ENCODE data around the gene CYB5R3.
"Not testable (repeated sequence)": the region's sequence is repeated elsewhere in the genome, so short reads cannot be mapped to it uniquely, and the experiment has no call there.

The CYB5R3 gene

DNA sequence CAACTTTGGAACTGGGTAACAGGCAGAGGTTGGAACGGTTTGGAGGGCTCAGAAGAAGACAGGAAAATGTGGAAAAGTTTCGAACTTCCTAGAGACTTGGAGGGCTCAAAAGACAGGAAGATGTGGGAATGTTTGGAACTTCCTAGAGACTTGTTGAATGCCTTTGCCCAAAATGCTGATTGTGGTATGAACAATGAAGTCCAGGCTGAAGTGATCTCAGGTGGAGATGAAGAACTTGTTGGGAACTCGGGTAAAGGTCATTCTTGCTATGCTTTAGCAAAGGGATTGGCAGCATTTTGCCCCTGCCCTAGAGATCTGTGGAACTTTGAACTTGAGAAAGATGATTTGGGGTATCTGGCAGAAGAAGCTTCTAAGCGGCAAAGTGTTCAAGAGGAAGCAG, 28.7 kb upstream of the CYB5R3 start:
- DNase-seq, result not testable (repeated sequence)

DNA sequence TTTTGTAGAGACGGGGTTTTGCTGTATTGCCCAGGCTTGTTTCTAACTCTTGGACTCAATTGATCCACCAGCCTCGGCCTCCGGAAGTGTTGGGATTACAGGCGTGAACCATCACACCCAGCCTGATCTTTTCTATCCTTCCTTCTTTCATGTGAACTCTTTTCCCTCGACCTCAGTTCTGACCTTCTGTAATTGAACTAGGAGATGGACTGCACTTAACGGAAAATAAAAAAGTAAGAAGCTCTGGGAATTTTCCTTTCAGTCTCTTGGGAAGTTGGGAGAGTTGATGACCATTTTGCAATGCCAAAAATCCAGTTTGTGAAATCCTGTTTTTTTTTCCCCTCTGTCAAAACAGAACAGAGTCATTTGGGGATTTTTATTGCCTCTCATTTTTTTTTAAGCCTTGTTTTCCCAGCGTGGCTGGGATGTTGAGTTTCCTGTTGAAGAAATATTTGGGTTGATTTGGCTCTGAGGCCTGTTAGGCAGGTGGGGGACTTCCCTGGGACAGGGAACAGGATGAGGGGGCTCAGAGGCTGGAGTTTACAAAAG, 26.9 kb upstream of the CYB5R3 start:
- DNase-seq, result no peak

DNA sequence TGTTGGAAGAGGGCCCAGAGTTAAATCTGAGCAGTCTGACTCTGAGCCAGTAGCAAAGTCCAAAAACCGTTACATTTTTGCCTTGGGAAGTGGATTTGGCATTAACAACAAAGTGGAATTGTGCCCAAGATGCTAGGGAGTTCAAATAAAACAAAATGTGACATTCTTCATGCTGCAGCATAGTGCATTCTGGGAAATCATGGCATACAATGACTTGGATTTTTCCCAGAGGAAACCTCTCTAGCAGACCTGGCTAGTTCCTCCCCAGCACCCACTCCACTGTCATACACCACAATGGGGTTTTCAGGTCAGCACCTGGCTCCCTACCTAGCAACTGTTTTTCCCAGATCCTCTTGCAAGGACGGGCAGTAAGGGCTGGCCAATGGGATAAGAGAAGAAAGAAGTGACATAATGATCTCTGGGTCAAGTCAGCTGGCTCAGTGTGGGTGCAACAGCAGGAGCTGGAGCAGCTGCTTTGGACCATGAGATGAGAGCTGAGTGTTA, 24.8 kb upstream of the CYB5R3 start:
- DNase-seq, result no peak

DNA sequence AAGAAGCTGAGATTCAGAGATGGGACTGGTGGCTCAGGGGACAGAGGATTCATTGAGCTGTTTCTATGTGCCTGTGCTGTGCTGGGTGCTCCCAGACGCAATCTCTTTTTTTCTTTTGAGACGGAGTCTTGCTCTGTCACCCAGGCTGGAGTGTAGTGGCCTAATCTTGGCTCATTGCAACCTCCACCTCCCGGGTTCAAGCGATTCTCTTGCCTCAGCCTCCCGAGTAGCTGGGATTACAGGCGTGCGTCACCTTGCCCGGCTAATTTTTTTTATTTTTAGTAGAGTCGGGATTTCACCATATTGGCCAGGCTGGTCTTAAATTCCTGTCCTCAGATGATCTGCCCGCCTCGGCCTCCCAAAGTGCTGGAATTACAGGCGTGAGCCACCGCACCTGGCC, 23.9 kb upstream of the CYB5R3 start:
- DNase-seq, result not testable (repeated sequence)

DNA sequence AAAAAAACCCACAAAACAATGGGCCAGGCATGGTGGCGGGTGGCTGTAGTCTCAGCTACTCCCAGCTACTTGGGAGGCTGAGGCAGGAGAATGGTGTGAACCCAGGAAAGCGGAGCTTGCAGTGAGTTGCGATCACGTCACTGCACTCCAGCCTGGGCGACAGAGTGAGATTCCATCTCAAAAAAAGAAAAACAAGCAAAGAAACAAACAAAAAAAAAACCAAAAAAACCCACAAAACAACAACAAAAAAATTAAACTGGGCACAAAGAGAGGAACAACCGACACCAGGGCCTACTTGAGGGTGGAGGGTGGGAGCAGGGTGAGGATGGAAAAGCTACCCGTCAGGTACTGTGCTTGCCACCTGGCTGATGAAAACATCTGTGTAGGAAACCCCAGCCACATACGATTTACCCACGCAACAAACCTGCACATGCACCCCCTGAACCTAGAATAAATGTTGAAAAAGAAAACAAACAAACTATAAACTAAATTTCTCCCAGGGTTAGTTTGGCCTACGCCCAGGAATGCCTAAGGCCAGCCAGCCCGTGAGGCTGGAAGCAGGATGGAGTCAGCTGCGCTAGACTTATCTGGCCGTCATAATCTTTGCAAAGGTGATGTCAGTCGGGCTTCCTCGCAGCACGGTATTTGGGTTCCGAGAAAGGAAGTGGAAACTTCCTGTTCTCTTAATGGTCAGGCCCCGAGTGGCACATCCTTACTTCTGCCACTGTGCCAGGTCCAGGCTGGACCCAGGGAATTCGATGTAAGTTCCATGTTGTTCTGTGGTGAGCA, 21.9 kb upstream of the CYB5R3 start:
- no peak for DNase-seq

DNA sequence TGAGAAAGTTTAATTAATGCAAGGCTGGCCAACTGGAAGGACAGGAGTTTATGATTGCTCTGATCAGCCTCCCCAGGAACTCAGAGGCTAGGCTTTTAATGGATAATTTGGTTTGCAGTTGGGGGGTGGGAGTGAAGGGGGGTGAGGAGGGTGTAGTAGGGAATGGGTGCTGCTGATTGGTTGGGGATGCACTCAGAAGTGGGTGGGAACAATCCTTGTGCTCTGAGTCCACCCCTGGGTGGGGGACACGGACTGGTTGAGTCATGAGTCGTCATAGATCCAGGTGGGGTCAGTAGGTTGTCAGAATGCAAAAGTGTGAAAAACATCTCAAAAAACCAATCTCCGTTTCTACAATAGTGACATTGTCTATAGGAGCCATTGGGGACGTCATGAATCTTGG, 20.9 kb upstream of the CYB5R3 start:
- DNase-seq, result no peak

DNA sequence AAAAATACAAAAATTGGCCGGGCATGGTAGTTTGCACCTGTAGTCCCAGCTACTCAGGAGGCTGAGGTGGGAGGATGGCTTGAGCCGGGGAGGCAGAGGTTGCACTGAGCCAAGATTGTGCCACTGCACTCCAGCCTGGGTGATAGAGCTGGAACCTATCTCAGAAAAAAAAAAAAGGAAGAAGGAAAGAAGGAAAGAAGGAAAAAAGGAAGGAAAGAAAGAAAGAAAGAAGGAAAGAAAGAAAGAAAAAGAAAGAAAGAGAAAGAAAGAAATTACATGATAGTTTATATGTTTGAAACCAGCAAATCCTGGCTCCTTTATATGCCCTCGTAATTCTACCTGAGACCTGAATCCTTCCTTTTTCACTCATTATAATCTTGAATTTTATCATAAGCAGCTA, 17.2 kb upstream of the CYB5R3 start:
- DNase-seq, result not testable (repeated sequence)

DNA sequence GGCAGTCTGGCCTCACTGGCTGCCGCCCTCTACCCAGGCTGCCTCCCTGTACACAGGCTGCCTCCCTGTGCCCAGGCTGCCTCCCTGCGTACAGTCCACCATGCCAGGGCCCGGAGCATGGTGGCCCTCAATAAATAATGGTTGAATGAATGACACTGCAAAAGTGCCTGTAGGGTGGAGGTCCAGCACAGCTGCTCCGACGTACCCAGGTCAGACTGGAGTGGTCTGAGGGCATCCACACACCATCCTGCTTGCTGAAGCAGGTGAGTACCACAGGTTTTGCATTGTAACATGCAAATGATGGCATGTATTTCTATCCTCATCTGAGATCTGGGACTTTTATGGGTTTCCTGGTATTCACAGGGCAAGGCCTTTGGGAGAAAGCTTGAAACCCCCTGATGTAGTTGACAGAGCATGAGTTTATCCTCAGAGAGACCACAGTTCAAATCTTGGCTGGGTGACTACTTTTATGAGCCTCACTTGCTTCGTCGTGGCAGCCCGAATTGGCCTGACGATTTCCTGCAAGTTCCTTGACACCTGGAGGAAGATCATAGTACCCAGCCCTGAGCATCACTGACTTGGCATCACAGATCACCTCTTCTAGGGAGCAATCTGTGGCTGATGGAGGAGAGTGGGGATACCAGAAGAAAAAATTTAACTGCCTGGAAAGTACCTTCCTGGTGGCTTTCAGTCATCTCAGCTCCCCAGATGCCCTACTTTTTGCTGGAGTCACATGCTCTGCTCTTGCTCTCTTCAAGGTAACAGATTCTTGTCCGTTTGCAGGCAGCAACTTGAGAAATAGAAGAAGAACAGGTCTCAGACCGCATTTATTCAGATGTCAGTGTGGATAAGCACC, 16.0 kb upstream of the CYB5R3 start:
- DNase-seq, result no peak

DNA sequence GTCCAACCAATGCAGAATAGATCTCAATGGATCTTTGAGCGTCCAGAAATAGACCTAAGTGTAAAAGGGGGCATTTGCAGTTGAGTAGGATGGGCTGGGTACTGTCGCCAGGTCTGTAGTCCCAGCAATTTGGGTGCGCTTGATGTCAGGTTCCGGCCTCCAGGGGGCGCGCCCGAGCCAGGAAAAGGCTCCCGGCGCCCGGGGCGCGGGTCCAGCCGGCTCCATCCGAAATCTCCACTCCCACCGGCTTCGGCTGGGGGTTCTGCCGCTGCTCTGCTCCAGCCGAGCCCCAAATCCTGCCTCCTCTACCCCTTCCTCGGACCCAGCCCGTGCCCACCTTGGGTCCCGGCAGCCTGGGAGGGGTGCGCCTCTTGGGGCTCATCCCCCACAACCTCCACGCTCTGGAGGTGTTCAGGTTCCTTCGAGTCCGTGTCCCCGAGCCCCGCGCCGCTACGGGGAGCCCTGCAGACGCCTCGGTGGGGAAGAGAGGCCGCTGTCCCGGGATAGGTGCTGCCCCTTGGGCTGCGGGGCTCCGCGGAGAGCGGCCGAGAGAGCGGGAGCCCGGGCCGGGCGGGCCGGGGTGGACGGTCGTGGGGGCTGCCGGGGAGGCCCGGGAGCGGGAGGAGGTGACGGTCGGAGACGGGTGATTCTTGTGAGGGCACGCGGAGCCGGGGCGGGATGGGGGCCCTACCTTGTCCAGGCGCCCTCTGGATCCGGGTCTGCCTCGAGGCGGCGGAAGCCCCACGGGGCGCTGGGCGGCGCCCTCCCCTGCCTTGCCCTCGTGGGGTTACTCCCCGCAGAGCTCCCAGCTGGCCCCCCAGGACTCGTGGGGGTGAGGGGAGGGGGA, 13.0 kb upstream of the CYB5R3 start:
- DNase-seq, result peak; percentile 85

DNA sequence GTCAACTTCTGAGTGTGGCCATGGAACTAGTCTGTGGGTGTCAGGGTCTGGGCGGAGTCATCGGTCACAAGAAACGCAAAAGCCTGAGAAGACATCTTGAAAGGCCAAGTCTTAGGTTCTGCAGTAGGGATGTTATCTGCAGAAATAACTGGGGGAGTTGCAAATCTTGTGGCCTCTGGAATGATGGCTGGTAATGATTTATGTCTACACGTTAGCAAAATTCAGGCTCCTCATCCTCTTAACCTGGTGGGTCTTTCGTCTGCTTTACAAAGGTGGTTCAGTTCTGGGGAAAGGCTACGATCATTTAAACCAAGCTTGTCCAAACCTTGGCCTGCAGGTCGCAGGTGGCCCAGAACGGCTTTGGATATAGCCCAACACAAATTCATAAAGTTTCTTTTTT, 7.4 kb upstream of the CYB5R3 start:
- no peak for DNase-seq

DNA sequence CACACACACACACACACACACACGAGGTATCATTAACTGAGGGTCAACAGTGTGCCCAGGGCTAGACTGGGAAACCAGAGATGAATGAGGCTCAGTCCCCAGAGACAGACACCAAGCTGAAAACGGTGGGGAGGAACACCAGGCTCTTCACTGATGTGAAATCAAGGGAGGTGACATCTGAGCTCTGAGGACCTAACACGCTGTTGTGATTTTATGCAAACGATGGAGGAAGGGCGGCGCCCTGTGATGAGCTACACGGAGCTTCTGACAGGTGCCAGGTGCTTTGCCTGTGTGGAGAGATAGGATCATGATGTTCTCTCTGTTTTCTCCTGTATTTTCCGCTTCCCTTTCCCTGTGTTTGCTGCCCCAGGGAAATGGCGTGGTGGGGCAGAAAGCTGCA, 6.5 kb upstream of the CYB5R3 start:
- DNase-seq, result no peak

DNA sequence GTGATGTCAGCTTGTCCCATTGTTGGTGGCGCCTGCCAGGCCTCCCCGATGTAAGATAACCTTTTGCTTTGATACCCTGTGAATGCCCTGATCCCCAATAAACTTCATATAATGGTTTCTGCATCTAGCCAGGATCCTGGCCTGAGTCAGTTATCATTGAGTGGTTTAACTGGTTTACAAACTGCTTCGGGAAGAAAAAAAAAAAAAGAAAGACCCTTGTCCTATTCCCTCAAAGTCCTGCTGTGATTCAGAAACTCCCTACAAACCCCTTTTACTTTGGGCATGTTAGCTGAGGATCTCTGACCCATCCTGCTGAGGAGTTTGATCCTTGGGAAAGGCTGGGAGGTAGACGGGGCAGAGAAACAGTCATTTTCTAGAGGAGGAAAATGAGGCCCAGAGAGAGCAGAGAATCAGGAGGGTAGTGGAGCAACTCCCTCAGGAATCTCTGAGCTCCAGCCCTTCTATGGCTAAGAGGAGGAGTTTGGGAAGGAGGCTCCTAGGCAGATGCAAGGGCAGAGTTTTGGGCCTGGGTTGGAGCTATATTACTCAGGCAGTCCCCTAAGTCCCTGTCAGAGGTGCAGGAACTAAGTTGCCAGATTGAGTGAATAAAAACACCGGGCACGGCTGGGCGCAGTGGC, 5.4 kb upstream of the CYB5R3 start:
- DNase-seq, result no peak

DNA sequence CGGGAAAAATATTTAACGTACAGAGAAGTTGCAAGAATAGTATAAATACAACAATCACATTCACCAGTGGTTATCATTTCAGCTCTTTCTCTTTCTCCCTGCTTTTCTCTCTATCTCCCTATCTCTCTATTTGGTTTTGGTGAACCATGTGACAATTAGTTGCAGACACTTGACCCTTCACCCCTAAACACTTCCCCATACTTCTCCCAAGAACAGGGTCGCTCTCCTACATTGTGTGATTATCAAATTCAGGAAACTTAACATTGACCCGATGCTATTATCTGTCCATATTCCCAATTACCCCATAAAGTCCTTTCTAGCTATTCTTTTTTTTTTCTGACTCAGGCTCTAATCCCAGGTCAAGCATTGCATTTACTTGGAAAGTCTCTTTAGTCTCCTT, 4.8 kb upstream of the CYB5R3 start:
- no peak for DNase-seq

DNA sequence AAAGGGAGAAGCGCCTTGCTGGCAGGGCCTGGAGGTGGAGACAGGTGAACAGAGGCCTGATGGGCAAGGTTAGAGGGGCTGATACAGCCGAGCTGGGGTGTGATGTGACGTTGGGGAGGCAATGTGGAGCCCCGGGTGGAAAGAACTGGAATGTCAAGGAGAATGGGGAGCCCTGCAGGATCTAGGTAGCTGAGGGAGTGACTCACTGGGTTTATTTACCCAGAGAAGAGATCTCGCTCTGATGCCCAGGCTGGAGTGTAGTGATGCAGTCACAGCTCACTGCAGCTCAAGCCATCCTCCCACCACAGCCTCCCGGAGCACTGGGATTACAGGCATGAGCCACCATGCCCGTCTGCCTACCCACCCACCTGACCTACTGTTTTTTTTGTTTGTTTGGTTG, 1.9 kb upstream of the CYB5R3 start:
- DNase-seq, result no peak

DNA sequence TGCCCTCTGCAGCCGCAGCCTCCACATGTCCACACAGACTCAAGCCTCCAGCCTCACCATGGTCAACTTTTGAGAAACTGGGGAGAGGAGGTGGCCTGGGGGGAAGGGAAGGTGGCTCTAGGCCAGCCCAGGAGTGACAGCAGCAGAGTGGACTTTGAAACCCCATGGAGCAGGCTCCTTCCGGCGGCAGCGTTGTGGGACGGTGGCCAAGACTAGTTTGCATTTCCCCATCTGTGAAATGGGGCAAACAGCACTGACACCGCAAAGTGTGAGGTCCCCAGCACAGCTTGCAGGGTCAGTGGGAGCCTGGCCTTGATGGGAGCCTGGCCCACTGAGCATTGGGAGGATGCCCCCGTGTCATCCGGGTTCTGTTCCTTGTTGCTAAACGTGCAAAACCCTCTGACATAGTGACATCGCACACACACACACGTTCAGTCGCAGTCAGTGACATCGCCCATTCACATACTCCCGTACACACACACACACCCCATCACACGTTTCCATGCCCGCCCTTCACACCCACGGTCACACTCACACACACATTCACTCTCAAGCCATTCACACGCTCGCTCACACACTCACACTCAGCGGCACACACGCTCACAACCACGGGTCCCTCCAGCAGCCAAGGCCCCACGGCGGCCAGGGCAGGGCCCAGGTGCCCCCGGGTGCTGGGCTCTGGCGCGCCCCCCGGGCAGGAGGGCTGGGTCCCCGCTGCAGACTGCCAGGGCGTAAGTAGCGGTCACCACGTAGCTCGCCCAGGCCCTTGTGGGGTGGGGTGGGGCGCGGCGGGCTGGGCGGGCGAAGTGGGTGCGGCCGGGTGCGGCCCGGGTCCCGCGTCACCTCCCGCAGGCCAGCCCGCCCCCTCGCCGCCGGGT, 585 bp downstream of the CYB5R3 start:
- DNase-seq, result peak; percentile 41

DNA sequence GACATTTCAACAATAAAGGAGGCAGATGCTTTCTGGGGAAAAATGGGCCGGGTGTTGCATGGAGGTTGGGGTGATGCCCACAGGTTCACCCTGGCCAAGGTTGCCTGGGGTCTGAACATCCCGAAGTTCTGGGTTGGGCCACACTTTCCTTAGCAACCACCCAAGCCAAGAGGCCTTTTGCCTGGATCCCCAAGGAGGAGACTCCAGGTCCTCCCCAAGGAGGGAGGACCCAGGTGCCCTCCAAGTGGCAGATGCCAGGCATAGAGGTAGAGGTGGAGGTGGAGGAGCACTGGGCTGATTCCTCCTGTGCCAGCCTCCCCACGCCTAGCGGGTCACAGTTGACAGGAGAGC, 1.2 kb downstream of the CYB5R3 start:
- no peak for DNase-seq

DNA sequence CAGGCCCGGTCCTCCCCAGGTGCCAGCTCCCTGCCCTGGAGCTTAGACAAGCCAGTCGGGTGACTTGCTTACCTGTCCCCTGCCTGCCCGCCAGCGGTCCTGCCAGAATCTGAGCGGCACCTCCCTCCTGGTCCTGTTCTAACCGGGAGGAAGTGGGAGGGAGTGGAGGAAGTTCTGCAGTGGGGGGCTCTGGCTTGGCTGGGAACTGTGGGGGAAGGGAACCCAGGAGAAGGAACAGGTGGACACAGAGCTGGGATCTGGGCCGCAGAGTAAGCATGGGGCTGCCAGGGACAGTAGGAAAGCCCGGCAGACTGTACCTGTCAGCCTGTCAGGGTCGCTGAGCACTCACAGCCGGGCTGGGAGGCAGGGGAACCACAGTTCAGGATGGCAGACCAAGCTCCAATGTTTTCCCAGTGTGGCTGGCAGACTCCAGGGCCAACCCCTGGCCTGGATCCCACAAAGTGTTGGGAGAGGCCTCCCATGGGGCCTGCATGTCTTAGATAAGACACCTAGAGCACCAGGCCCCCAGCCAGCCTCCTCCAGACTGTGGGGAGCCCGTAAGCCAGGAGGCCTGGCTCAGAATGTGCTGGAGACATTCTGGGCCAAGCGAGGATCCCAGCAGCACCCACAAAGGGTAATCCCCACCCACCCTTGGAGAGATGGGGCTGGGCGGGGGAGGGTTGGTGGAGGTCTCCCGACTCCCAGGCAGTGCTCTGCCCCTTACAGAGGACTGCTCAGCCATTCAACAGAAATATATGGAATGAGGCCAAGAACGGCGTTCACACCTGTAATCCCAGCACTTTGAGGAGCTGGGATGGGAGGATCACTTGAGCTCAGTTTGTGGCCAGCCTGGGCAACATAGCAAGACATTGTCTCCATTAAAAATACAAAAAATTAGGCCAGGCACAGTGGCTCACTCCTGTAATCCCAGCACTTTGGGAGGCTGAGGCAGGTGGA, 2.3 kb downstream of the CYB5R3 start:
- no peak for DNase-seq

DNA sequence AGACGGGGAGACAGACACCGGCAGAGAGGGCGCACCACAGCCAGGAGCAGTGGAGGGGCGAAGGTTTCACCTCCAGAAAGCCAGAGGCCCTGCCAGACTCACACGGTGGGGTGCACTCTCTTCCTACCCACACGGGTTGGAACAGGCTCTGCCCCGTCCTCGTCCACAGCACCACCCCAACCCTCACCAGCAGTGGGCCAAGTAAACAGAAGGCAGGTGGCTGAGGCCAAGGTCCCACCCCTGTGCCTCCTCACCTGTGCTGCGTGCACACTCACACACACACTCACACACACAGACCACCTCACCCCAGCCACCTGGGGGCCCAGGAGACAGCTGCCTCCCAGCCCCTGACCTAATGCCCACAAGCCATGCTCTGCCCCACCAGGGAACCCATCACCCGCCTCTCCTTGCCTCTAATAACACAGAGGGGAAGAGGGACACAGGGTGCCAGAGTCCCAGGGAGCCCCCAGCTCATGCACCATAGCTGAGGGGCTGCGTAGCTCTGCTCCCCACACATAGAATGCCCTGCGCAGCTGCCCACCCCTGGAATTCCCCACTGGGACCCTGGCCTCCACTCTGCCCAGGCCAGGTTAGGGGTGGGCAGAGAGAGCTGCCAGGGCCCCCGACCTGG, 3.1 kb downstream of the CYB5R3 start:
- no peak for DNase-seq

DNA sequence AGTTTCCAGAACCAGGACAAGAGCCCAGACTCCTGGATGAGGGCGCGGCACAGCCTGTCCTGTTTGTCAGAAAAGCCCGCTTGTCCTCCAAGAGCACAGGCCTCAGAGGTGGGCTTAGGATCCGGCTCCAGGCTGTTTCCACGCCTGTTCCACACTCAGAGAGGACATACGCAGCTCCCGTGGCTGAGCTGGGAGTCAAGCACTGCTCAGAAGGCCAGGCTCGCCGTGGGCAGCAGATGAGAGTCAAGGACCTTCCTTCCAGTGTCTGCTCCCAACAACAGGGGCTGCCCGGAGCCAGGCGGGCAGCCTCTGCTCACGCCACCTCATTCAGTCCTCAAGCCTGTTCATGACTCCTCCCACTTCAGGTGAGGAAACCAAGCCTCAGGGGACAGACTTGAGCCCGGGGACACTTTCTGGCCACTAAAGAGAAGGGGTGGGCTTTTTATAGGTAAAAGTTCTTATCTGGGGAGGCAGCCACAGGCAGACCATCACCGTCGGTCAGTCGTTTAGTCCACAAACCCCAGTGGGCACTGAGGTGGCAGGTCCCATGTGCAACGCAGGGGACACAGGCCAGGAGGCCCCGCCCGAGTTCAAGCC, 3.8 kb downstream of the CYB5R3 start:
- no peak for DNase-seq
